HEK293T (cell line): Measurements from ENCODE around the gene IL19.

Experiments
- BHLHE40 ChIP-seq: fragments of 450-650 bp; IDR thresholded peaks from 2 replicates; pipeline ENCODE4 v1.6.1; 2016; ENCODE audit warnings: mild to moderate bottlenecking, moderate library complexity, borderline replicate concordance
- L3MBTL2 ChIP-seq: fragments of 450-650 bp; conservative IDR thresholded peaks from 2 replicates; pipeline ENCODE4 v1.6.1; 2016; ENCODE audit warnings: mild to moderate bottlenecking
- SP1 ChIP-seq: fragments of 450-650 bp; IDR thresholded peaks from 2 replicates; pipeline ENCODE4 v1.6.1; 2017
- SUZ12 ChIP-seq: fragments of 450-650 bp; IDR thresholded peaks from 2 replicates; pipeline ENCODE4 v1.6.1; 2016; ENCODE audit warnings: mild to moderate bottlenecking
- TARDBP ChIP-seq: fragments of 450-650 bp; IDR thresholded peaks from 2 replicates; pipeline ENCODE4 v1.6.1; 2016
- ZNF384 ChIP-seq: fragments of 450-650 bp; IDR thresholded peaks from 2 replicates; pipeline ENCODE4 v1.6.1; 2016

DNA sequence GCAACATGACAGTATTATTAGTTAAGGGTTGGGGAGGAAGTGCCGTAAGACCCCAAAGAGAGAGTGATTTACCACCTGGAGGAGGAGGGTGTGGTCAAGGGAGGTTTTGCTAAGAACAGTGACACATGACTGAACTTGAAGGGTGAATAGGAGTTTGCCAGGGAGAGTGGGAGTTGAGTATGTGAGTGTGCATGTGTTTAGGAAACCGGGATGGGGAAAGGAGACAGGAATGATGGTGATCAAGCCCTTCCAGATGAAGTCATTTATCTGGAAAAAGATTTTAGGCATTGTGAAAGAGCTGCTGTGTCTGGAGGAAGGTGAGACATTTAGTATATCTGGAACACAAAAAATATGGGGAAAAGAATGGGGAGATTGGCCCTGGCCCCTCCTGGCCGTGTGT lies 29.8 kb downstream of the IL19 start:
- TF ChIP-seq TARDBP (no peak), SUZ12 (no peak), BHLHE40 (no peak), ZNF384 (no peak), SP1 (no peak), L3MBTL2 (no peak)
